GM12878 (cell line): ENCODE results near the gene EPN3. TPM values are rescaled to one million over a fixed set of nuclear protein-coding genes. Genes with fewer than 3 reads are reported as not detected.
A peak's percentile ranks its signal among the peaks of the same experiment; 100 is the strongest.

Source experiments
- DPF2 ChIP-seq: fragments of 450-650 bp; IDR thresholded peaks from 2 replicates; pipeline ENCODE4 v1.6.1; 2017; ENCODE audit warnings: mild to moderate bottlenecking
- E4F1 ChIP-seq: fragments of 450-650 bp; IDR thresholded peaks from 2 replicates; pipeline ENCODE4 v1.6.1; 2018; ENCODE audit warnings: borderline replicate concordance, mild to moderate bottlenecking; ENCODE audit not compliant: partially characterized antibody
- EGR1 ChIP-seq, 2 experiments: IDR thresholded peaks; 1 replicate in 1 of 2; 2 replicates in 1 of 2; pipeline ENCODE4 v1.6.1; 2011 to 2012; ENCODE audit warnings: low read depth in 2 of 2, low read length in 2 of 2, borderline replicate concordance in 1 of 2, mild to moderate bottlenecking in 1 of 2, moderate library complexity in 1 of 2
- FOXK2 ChIP-seq: fragments of 450-650 bp; IDR thresholded peaks from 2 replicates; pipeline ENCODE4 v1.6.1; 2017; ENCODE audit warnings: mild to moderate bottlenecking, moderate library complexity
- IKZF1 ChIP-seq: fragments of 450-650 bp; conservative IDR thresholded peaks from 2 replicates; pipeline ENCODE4 v1.6.1; 2017; ENCODE audit warnings: antibody characterized with exemption, mild to moderate bottlenecking
- LARP7 ChIP-seq: fragments of 450-650 bp; IDR thresholded peaks from 2 replicates; pipeline ENCODE4 v1.6.1; 2017; ENCODE audit warnings: mild to moderate bottlenecking
- MAX ChIP-seq: IDR thresholded peaks from 2 replicates; pipeline ENCODE4 v1.6.1; 2012; ENCODE audit warnings: low read depth, low read length, improper control_type of control experiment
- NBN ChIP-seq: fragments of 450-650 bp; IDR thresholded peaks from 2 replicates; pipeline ENCODE4 v1.6.1; 2016
- NFXL1 ChIP-seq: fragments of 450-650 bp; IDR thresholded peaks from 2 replicates; pipeline ENCODE4 v1.6.1; 2017; ENCODE audit warnings: antibody characterized with exemption, mild to moderate bottlenecking, borderline replicate concordance
- NFYA ChIP-seq: IDR thresholded peaks from 2 replicates; pipeline ENCODE4 v1.6.1; 2011; ENCODE audit warnings: low read depth, mild to moderate bottlenecking, low read length, improper control_type of control experiment, borderline replicate concordance
- NR2C2 ChIP-seq: IDR thresholded peaks from 2 replicates; pipeline ENCODE4 v1.6.1; 2011; ENCODE audit warnings: borderline replicate concordance, low read depth; ENCODE audit not compliant: control insufficient read depth, insufficient read length
- PML ChIP-seq: IDR thresholded peaks from 2 replicates; pipeline ENCODE4 v1.6.1; 2012; ENCODE audit warnings: low read length, inconsistent platforms
- REST ChIP-seq: IDR thresholded peaks from 2 replicates; pipeline ENCODE4 v1.6.1; 2012; ENCODE audit warnings: mild to moderate bottlenecking, low read depth, low read length
- RFX5 ChIP-seq: IDR thresholded peaks from 2 replicates; pipeline ENCODE4 v1.6.1; 2011; ENCODE audit warnings: low read depth, low read length, improper control_type of control experiment
- TAF1 ChIP-seq: IDR thresholded peaks from 2 replicates; pipeline ENCODE4 v1.6.1; 2011; ENCODE audit warnings: mild to moderate bottlenecking, low read depth, low read length, borderline replicate concordance
- TCF3 ChIP-seq: IDR thresholded peaks from 2 replicates; pipeline ENCODE4 v1.6.1; 2012; ENCODE audit warnings: low read depth, mild to moderate bottlenecking, low read length, borderline replicate concordance; ENCODE audit not compliant: insufficient read depth
- TCF7 ChIP-seq: IDR thresholded peaks from 2 replicates; pipeline ENCODE4 v1.6.1; 2014; ENCODE audit warnings: antibody characterized with exemption, borderline replicate concordance
- ZNF592 ChIP-seq: fragments of 450-650 bp; IDR thresholded peaks from 2 replicates; pipeline ENCODE4 v1.6.1; 2017; ENCODE audit warnings: mild to moderate bottlenecking, moderate library complexity
- polyA plus RNA-seq, 11 experiments: library from polyadenylated mRNA; depleted of rRNA in 4 of 11; unstranded in 6 of 11; stranded (reverse) in 5 of 11; fragments of >200 nt; fragmentation: Nextera tagmentation in 4 of 11; fragmentation: Illumina TruSeq in 1 of 11; extraction: Ambion mirVana in 4 of 11; extraction: Trizol in 1 of 11; gene quantifications; 1 replicate in 1 of 11; 2 replicates in 10 of 11; pipeline versions ENCODE4 v1.2.1 to v1.2.3, GENCODE V29; 2011 to 2016; ENCODE audit warnings: inconsistent platforms in 2 of 11, missing spikeins in 2 of 11, low read depth in 1 of 11
- total RNA-seq, 4 experiments: library from RNA; depleted of rRNA in 3 of 4; stranded (reverse); fragments of >200 nt in 3 of 4; fragmentation: Illumina TruSeq in 1 of 4; extraction: Trizol in 1 of 4; gene quantifications; 2 replicates each; pipeline versions ENCODE4 v1.2.1 to v1.2.3, GENCODE V29; 2013 to 2021

Gene EPN3
- total and polyA plus RNA-seq, 10 of the 15 experiments (the other 5 are each of a cell fraction or from before 2014, with no cell fraction given) = 0.04 to 0.07 TPM; not detected in 8

- no peak for TF ChIP-seq RFX5
- 0 out of 2 replicates have a peak, but pooled peaks have one; percentile 25 for TF ChIP-seq NBN
- TF ChIP-seq E4F1 = no peak
- TF ChIP-seq IKZF1 = peak; percentile 80
- TF ChIP-seq LARP7 = peak; percentile 89
- no peak for TF ChIP-seq NR2C2
- peak; percentile 68; the same call in 1 of the 2 replicates for TF ChIP-seq MAX
- TF ChIP-seq TAF1 = no peak
- TF ChIP-seq FOXK2 = no peak
- no peak for TF ChIP-seq NFYA
- TF ChIP-seq TCF7 = no peak
- TF ChIP-seq NFXL1 = no peak
- peak; percentile 88 for TF ChIP-seq DPF2
- TF ChIP-seq PML = no peak
- TF ChIP-seq TCF3 = peak; percentile 49; the same call in 1 of the 2 replicates
- TF ChIP-seq EGR1 (IDR thresholded peaks at IDR 0.05; ENCODE audit: borderline replicate concordance in 1 of 2, low read depth in 2 of 2, low read length in 2 of 2) = peak; percentile 59 to 100
- TF ChIP-seq REST = no peak
- TF ChIP-seq ZNF592 = no peak
Observed at GRCh38 chr17:50541716-50542688, 9.5 kb downstream of the EPN3 start (continued).
